ENCODE data around the gene CPED1.
"Not testable (repeated sequence)": the region's sequence is repeated elsewhere in the genome, so short reads cannot be mapped to it uniquely, and the experiment has no call there.

Gene CPED1

GRCh38 chr7:121097577-121097976 is 109.1 kb downstream of the CPED1 start:
- DNase-seq (ENCODE audit: low spot score): no peak

- no peak for DNase-seq (ENCODE audit: low spot score)
Observed at GRCh38 chr7:121099572-121099971, 111.1 kb downstream of the CPED1 start.

GRCh38 chr7:121101083-121101482 is 112.6 kb downstream of the CPED1 start:
- no peak for DNase-seq (ENCODE audit: low spot score)

GRCh38 chr7:121101621-121102020 is 113.1 kb downstream of the CPED1 start:
- DNase-seq (ENCODE audit: low spot score): no peak

DNA sequence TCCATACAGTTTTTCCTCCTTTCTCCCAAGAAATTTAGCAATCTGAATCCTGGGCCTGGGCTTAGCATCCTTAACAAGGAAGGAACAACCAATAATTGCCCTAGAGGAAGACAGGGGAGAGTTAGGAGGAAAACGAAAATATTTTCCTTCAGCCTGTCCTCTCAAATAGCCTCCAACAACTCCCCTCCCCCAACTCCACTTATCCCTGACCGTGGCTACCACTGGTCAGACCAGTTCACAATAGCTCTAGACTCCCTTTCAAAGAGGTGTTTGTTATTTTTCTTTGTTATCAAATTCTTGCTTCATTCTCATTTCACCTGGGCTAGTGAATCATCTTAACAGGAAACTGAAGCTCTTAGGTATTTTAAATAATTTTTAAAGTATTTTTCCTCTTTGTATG is 114.1 kb downstream of the CPED1 start:
- DNase-seq (ENCODE audit: low spot score): no peak

GRCh38 chr7:121103086-121103485 is 114.6 kb downstream of the CPED1 start:
- no peak for DNase-seq (ENCODE audit: low spot score)

GRCh38 chr7:121103579-121103978 is 115.1 kb downstream of the CPED1 start:
- no peak for DNase-seq (ENCODE audit: low spot score)

GRCh38 chr7:121105262-121105661 is 116.8 kb downstream of the CPED1 start:
- DNase-seq (ENCODE audit: low spot score): no peak

- no peak for DNase-seq (ENCODE audit: low spot score)
Observed at GRCh38 chr7:121107923-121108498, 119.5 kb downstream of the CPED1 start.

DNA sequence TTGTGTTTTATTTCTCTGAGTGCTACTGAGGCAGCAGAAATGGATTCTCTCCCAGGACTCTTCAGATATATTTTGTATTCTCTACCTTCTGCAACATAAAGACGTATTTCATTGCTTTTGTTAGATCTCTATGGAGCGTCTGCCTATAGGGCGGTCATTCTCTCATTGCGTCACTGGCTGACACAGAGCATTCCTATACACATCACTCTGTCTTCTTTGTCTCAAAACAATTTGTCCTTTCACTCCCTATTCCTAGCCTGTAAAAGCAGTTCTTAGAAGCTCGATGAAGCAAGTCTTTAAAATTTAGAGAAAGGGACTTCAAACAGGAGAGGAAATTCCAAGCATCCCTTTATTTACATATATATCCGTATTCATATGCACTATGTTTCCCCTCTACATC is 120.6 kb downstream of the CPED1 start:
- DNase-seq (ENCODE audit: low spot score): no peak

- DNase-seq (ENCODE audit: low spot score): no peak
Observed at GRCh38 chr7:121113288-121113687, 124.8 kb downstream of the CPED1 start.

GRCh38 chr7:121116396-121116795 is 127.9 kb downstream of the CPED1 start:
- DNase-seq (ENCODE audit: low spot score): no peak

DNA sequence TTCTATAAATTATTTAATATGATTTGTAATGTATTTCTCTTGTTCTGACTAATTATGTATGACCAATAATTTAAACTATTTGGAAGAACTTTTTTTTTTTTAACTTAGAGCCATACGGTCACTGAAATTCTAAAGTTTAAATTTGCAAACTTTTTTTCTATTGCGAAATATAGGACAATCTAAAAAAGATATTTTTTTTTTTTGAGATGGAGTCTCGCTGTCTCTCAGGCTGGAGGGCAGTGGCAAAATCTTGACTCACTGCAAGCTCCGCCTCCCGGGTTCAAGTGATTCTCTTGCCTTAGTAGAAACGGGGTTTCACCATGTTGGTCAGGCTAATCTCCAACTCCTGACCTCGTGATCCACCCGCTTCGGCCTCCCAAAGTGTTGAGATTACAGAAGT is 130.5 kb downstream of the CPED1 start:
- DNase-seq (ENCODE audit: low spot score): no peak

DNA sequence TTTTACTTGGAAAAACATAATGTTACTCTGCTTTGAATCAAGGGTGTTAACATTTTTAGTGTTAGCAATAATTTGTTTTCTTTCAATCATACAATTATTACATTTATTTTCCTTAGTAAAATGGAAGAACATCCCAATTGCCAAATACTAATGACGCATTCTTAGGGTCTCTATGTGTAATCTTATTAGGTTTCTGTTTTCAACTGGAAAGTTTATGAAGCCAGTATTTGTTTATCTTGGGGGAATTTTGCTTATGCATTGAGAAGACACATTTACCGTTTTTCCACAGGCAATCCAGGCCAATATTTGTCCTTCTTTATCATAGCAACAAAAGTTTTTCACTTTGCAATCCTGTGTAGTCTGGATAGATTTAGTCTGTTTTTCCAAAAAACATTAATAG is 134.5 kb downstream of the CPED1 start:
- DNase-seq (ENCODE audit: low spot score): no peak

- DNase-seq (ENCODE audit: low spot score): not testable (repeated sequence)
Observed at GRCh38 chr7:121125454-121125853, 136.9 kb downstream of the CPED1 start.

- no peak for DNase-seq (ENCODE audit: low spot score)
Observed at GRCh38 chr7:121126201-121126600, 137.7 kb downstream of the CPED1 start.

DNA sequence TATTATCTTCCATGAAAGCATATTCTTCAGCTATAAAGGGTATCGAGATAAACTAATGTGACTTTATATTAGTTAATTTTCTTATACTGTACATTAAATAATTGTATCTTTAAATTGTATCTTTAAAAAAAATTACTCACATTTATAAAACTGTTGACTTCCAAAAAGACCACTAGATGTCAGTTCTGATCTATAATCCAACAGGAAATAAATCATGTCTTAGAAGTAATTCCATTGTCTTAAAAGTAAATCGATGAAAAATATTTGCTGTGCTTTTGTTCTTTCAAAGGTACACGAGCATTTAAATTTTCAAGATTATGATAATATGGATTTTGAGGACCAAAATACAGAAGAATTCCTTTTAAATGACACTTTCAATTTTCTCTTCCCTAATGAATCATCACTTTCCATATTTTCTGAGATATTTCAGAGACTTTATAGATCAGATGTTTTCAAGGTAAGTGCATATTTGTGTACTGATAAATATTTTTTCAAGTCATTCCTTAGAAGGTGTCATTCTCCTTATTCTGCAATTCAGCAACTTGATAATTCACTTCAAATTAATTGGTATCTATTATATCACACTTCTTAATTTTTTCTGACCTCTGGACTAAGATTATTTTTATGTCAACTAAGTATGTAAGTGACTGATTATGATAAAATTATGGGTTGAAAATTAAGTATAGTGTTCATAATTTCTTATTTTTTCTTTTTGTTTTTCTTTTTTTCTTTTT is 138.5 kb downstream of the CPED1 start:
- no peak for DNase-seq (ENCODE audit: low spot score)

GRCh38 chr7:121132940-121133339 is 144.4 kb downstream of the CPED1 start:
- DNase-seq (ENCODE audit: low spot score): no peak

DNA sequence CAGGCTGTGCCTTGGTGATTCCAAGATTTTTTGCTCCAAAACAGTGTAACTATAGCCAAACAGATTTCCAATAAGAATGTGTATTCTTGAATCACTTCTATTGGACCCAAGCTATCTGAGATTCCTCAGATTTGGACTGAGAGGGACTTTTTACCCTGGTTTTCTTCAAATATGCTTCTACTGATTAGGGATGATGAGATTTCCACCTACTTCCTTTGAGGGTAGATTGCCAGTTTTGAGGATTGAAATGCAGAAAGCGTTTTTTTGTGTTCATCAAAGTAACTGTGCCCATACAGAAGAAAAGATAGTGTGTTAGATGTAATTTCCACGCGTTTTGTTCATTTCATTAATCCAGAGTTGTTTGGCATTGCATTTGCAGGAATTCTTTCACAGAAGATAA is 144.9 kb downstream of the CPED1 start:
- DNase-seq (ENCODE audit: low spot score): no peak

GRCh38 chr7:121137580-121137979 is 149.1 kb downstream of the CPED1 start:
- no peak for DNase-seq (ENCODE audit: low spot score)

DNA sequence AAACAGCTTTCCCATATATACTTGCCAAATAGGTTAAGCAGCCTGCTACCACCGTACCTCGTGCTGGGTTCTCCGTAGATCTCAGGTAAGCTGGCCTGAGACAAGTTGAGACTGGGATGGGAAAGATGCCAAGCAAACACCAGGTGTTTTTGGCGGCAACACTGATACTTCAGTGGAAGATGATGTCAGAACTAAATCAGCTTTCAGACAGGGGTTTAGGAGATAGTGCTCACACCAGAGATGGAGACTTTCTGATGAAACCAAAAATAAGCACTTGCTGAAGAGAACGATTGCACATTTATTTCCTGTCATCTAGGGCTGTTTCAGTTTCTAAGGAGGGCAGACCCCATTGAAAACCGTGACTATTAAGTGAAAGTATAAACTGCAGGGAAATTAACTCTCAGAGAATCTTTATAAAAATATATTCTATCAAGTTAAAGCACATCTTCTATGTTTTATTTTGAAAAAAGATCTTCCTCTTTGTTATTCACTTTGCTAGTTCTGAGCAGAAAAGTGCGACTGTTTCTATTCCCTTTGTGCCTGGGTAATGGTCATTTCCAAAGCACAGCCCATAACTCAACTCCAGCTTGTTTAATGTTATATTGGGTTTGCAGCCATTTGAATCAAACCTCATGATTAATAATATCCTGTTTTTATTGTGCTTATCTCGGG is 149.9 kb downstream of the CPED1 start:
- no peak for DNase-seq (ENCODE audit: low spot score)

DNA sequence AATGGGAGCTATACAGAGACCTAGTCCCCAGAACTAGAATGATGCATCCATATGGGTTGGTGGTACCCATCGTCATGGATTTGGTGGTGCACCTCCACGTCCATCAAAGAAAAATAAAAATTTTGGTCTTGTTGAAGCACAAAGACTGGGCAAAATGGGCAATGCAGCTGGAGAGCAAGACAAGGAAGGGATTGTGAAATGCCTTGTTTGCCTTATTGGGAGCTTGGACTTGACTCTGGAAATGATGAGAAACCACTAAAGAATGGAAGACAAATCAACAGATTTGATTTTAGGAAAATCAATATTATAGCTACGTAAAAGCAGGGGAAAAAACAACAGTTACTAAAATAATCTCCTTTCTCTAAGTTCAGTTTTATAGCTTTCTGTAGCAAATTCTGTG is 150.9 kb downstream of the CPED1 start:
- no peak for DNase-seq (ENCODE audit: low spot score)

DNA sequence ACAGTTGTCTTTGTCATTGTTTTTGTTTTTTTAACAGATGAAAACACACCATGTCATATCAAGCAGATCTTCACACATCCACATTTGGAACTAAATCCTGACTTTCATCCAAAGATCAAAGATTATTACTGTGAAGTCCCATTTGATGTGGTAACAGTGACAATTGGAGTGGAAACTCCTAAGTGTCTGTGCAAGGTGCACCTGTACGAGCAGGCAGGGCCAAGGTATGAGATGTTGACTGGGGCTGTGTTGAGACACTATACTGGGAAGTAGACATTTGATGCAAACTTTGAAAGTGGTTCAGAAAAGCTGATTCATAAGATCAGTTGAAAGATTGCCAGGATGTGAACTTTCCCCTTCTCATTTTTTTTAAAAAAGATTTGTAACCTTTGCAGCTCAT is 152.3 kb downstream of the CPED1 start:
- no peak for DNase-seq (ENCODE audit: low spot score)

Data from left forelimb (tissue), 1 donor.